ENCODE data around the gene FANCF.

The FANCF gene

DNA sequence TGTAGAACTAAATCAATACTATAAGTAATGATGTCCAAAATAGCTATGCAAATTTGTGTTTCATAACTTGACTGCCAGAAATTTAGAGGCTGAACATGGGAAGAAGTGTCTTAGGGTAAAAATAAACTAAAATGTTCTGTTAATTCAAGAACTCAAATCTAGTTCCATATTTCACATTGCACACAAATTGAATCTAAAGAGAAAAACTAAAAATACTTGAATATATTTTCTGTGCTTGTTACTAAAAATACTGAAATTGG is 43.5 kb downstream of the FANCF start:
- H3K4me3 Mint-ChIP-seq: no peak overlapping the region
- no peaks in the 10 kb centered on the region for H3K27me3 Mint-ChIP-seq (ENCODE audit: low read depth)
- no peaks in the 10 kb centered on the region for H3K9me3 Mint-ChIP-seq
- H3K27ac Mint-ChIP-seq: no peak overlapping the region
- no peaks in the 10 kb centered on the region for H3K4me1 Mint-ChIP-seq
- no peaks in the 10 kb centered on the region for H3K36me3 Mint-ChIP-seq (ENCODE audit: low read depth)
- TF ChIP-seq, protein P1, sequence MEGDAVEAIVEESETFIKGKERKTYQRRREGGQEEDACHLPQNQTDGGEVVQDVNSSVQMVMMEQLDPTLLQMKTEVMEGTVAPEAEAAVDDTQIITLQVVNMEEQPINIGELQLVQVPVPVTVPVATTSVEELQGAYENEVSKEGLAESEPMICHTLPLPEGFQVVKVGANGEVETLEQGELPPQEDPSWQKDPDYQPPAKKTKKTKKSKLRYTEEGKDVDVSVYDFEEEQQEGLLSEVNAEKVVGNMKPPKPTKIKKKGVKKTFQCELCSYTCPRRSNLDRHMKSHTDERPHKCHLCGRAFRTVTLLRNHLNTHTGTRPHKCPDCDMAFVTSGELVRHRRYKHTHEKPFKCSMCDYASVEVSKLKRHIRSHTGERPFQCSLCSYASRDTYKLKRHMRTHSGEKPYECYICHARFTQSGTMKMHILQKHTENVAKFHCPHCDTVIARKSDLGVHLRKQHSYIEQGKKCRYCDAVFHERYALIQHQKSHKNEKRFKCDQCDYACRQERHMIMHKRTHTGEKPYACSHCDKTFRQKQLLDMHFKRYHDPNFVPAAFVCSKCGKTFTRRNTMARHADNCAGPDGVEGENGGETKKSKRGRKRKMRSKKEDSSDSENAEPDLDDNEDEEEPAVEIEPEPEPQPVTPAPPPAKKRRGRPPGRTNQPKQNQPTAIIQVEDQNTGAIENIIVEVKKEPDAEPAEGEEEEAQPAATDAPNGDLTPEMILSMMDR (IDR thresholded peaks at IDR 0.05; ENCODE audit: unreplicated experiment in 3 of 3): no peak

DNA sequence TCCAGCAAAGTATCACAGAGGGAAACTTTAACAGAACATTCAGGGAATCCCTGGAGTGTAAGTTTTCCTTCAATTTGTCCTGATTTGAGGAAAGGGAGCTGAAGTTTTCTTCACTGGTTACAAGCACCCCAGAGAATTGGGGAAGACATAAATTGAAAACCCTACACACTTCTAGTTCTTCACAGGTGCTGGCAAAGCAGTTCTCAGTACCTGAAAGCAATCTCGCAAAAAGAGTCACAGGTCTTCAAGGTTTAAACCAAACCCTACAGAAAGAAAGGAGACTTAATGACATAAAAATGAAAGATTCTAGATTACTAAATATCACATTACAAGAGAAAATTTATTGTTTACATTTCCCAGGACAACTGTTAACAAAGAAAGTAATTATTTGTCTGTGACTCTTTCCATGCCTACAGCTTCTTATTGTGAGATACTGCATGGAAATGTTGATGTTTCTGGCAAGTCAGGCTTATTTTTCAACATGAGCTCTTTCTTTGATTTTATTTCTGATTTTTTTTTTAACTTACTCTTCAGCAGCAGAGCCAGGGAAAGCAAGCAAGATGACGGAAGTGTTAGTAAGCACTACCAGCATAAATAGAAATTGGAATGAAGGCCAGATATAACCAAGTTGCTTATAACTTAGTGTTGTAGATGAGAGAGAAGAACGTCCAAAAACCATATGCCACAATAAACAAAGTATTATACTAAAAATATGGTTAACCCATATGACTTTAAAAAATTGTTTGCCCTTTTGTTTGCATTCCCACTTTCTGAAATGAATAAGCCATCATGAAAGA is 44.1 kb downstream of the FANCF start:
- no peak overlapping the region for H3K4me3 Mint-ChIP-seq
- no peaks in the 10 kb centered on the region for H3K36me3 Mint-ChIP-seq (ENCODE audit: low read depth)
- no peaks in the 10 kb centered on the region for H3K27me3 Mint-ChIP-seq (ENCODE audit: low read depth)
- H3K4me1 Mint-ChIP-seq: no peaks in the 10 kb centered on the region
- no peaks in the 10 kb centered on the region for H3K9me3 Mint-ChIP-seq
- TF ChIP-seq, protein P1 (IDR thresholded peaks at IDR 0.05; ENCODE audit: unreplicated experiment in 3 of 3): no peak
- H3K27ac Mint-ChIP-seq: no peak overlapping the region

DNA sequence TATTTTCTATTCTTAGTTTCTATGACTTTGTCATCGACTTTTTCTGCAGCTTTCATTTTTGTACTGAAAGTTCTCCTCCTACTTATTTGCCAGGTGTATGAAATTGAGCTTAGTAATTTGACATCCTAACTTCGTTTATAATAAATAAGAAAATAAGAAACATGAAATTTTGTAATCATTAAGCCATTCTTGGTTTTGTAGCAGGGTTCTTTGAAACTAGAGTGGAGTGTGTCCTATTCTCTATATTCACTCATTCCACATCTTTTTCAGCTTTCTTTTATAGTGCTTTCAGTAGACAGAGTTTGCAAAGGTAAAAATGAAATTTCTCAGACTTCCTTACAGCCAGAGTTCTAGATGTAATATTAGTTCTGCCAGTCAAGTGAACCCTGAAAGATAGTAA is 47.8 kb downstream of the FANCF start:
- no peaks in the 10 kb centered on the region for H3K4me1 Mint-ChIP-seq
- no peaks in the 10 kb centered on the region for H3K9me3 Mint-ChIP-seq
- no peak overlapping the region for H3K4me3 Mint-ChIP-seq
- H3K36me3 Mint-ChIP-seq (ENCODE audit: low read depth): no peaks in the 10 kb centered on the region
- H3K27ac Mint-ChIP-seq: no peak overlapping the region
- TF ChIP-seq, protein P1 (IDR thresholded peaks at IDR 0.05; ENCODE audit: unreplicated experiment in 3 of 3): no peak
- H3K27me3 Mint-ChIP-seq (ENCODE audit: low read depth): no peaks in the 10 kb centered on the region
